ENCODE data around the gene DEGS2. TPM values are rescaled to one million over a fixed set of nuclear protein-coding genes. Genes with fewer than 3 reads are reported as not detected.

Gene DEGS2
- polyA plus RNA-seq, 2 of the 4 experiments (the other 2 are of a cell fraction), result 0.93 to 2.3 TPM

GRCh38 chr14:100203962-100204834 is 44.8 kb upstream of the DEGS2 start:
- H3K9me3 ChIP-seq, result no peaks in the 10 kb centered on the region
- DNase-seq (ENCODE audit: low read depth in 1 of 2, low spot score in 1 of 2) (peak in 1 of 2 experiments; percentile 79), FAIRE-seq (peak; percentile 77), ATAC-seq (peak; percentile 71 to 81)
- H3K4me3 ChIP-seq, result no peak overlapping the region
- peak overlapping the region; percentile 62 for H3K4me2 ChIP-seq
- POLR2A ChIA-PET, result interaction anchor here (0.5 to 2.1 kb wide), 3 partner anchors 9 to 11 kb away, joined by 3 to 7 read pairs (median 4); no protein-coding TSS in a partner anchor
- peak overlapping the region; percentile 52 to 69; a peak in 5 of 6 replicates for H3K27ac ChIP-seq
- H3K4me1 ChIP-seq, result peaks cover 22% of the 10 kb centered on the region
- TF ChIP-seq CEBPB (IDR thresholded peaks at IDR 0.05) (peak; percentile 69 to 87; a peak in 3 of 4 replicates), EP300 (IDR thresholded peaks at IDR 0.05) (peak in 1 of 2 experiments; percentile 34; a peak in 1 of 5 replicates), FOXS1 (CRISPR knock-in tag; IDR thresholded peaks at IDR 0.05) (no peak)
- CTCF ChIA-PET, result interaction anchor here (0.6 to 4.2 kb wide), 5 partner anchors 9 to 109 kb away, joined by 3 to 53 read pairs (median 4); no protein-coding TSS in a partner anchor
- 38% methylated on average over 4 of the region's 4 CpGs for WGBS (ENCODE audit: missing lambda C conversion rate)

DNA sequence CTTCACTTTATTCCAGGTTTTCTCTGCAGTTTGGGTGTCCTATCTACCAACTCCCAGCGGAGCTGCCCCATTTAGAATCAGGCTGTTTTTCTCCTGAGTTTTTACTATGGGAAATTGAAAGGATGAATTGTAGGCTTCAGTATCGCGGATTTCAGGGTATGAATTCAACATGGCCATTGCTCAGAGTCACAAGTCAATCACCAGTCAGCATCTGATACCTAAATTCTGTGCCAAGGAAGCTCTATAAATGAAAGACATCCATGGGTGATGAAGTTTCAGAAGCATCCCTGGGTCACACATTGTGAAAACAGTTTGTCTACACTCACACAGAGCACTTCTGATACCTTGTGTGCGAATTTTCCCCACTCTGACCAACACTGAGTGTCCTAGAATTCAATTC is 43.7 kb upstream of the DEGS2 start:
- FAIRE-seq (no peak), ATAC-seq (no peak), DNase-seq (ENCODE audit: low read depth in 1 of 2, low spot score in 1 of 2) (no peak)
- ChIA-PET POLR2A (interaction anchor here (0.6 kb wide), 1 partner anchor 519 kb away, joined by 3 read pairs; the partner anchor contains the start of gene CYP46A1), CTCF (interaction anchor here (0.6 to 4.2 kb wide), 3 partner anchors 10 to 110 kb away, joined by 3 to 53 read pairs (median 5); no protein-coding TSS in a partner anchor)
- no peak overlapping the region for H3K4me2 ChIP-seq
- TF ChIP-seq POLR2A (IDR thresholded peaks at IDR 0.05; ENCODE audit: low read length), result no peak
- no peak for TF ChIP-seq RNF2 (IDR thresholded peaks at IDR 0.05; ENCODE audit: borderline replicate concordance, low read depth)
- TF ChIP-seq HOXB13 (CRISPR knock-in tag; IDR thresholded peaks at IDR 0.05; ENCODE audit: low read depth), result no peak
- no peak for TF ChIP-seq JUN (IDR thresholded peaks at IDR 0.05)
- TF ChIP-seq E2F6 (IDR thresholded peaks at IDR 0.05; ENCODE audit: borderline replicate concordance, low read depth), result no peak
- TF ChIP-seq, protein P1, sequence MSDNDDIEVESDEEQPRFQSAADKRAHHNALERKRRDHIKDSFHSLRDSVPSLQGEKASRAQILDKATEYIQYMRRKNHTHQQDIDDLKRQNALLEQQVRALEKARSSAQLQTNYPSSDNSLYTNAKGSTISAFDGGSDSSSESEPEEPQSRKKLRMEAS (IDR thresholded peaks at IDR 0.05), result no peak
- TF ChIP-seq PHF8 (IDR thresholded peaks at IDR 0.05; ENCODE audit: borderline replicate concordance, low read depth), result no peak
- TF ChIP-seq GATA3 (IDR thresholded peaks at IDR 0.05; ENCODE audit: borderline replicate concordance), result no peak
- peaks cover 22% of the 10 kb centered on the region for H3K4me1 ChIP-seq
- WGBS (ENCODE audit: missing lambda C conversion rate), result 88% methylated on average over 4 of the region's 4 CpGs
- no peak overlapping the region for H3K4me3 ChIP-seq
- H3K9me3 ChIP-seq, result no peaks in the 10 kb centered on the region
- H3K27ac ChIP-seq, result peak overlapping the region in 1 of 2 experiments; percentile 69; a peak in 2 of 6 replicates

GRCh38 chr14:100202712-100203111 is 43.3 kb upstream of the DEGS2 start:
- Histone ChIP-seq H3K4me2 (no peak overlapping the region), H3K9me3 (no peaks in the 10 kb centered on the region), H3K4me3 (no peak overlapping the region), H3K27ac (0 out of 6 replicates have a peak overlapping the region, but pooled peaks of 1 of the 2 experiments have one; percentile 6), H3K4me1 (peaks cover 22% of the 10 kb centered on the region)
- TF ChIP-seq GATA3 (IDR thresholded peaks at IDR 0.05; ENCODE audit: borderline replicate concordance) (no peak), REST (IDR thresholded peaks at IDR 0.05) (no peak), TP53 (CRISPR knock-in tag; IDR thresholded peaks at IDR 0.05) (no peak)
- FAIRE-seq (no peak), ATAC-seq (no peak), DNase-seq (ENCODE audit: low read depth in 1 of 2, low spot score in 1 of 2) (no peak)
- CTCF ChIA-PET, result interaction anchor here (0.9 to 4.2 kb wide), 3 partner anchors 10 to 48 kb away, joined by 3 to 53 read pairs (median 3); no protein-coding TSS in a partner anchor
- WGBS (ENCODE audit: missing lambda C conversion rate), result 50% methylated on average over 4 of the region's 4 CpGs
- POLR2A ChIA-PET, result interaction anchor here (0.6 kb wide), 1 partner anchor 519 kb away, joined by 3 read pairs; the partner anchor contains the start of gene CYP46A1

Data from A549 (cell line).